Coronary artery (tissue), 2 donors: ENCODE data around the gene RELA.

Experiments
- DNase-seq: peaks from one replicate; pipeline ENCODE4 v3.0.0-alpha.2; 2017; ENCODE audit warnings: low spot score
- H3K27ac ChIP-seq, 2 donors: fragments of 200-600 bp; sonication (generic); one replicate each; pipeline ENCODE4 v1.5.1; 2016 to 2019
- H3K4me3 ChIP-seq: fragments of 200-600 bp; sonication (generic); 2 replicates; pipeline ENCODE4 v1.5.1; 2016; ENCODE audit warnings: mild to moderate bottlenecking, moderate library complexity
- CTCF ChIP-seq: fragments of 200-600 bp; sonication (generic); IDR thresholded peaks from one replicate; pipeline ENCODE4 v1.5.1; 2019; ENCODE audit warnings: antibody characterized with exemption

The RELA gene

GRCh38 chr11:65703846-65704245 lies 41.1 kb upstream of the RELA start:
- no peak for TF ChIP-seq CTCF
- H3K4me3 ChIP-seq = no peak overlapping the region
- H3K27ac ChIP-seq = no peak overlapping the region
- no peak for DNase-seq

- Histone ChIP-seq H3K4me3 (no peak overlapping the region), H3K27ac (no peak overlapping the region)
- DNase-seq = no peak
- TF ChIP-seq CTCF = no peak
These were observed 39.0 kb upstream of the RELA start for GRCh38 chr11:65701686-65702085.

- DNase-seq = no peak
- Histone ChIP-seq H3K4me3 (no peak overlapping the region), H3K27ac (no peak overlapping the region)
- TF ChIP-seq CTCF = no peak
These were observed 37.7 kb upstream of the RELA start for GRCh38 chr11:65700399-65700798.

GRCh38 chr11:65699306-65699705 lies 36.6 kb upstream of the RELA start:
- DNase-seq = no peak
- no peak for TF ChIP-seq CTCF
- Histone ChIP-seq H3K27ac (no peak overlapping the region), H3K4me3 (no peak overlapping the region)

- no peak overlapping the region for H3K27ac ChIP-seq
- no peak overlapping the region for H3K4me3 ChIP-seq
- DNase-seq = no peak
- TF ChIP-seq CTCF = no peak
These were observed 35.5 kb upstream of the RELA start for GRCh38 chr11:65698205-65698604.

- no peak for TF ChIP-seq CTCF
- no peak for DNase-seq
- Histone ChIP-seq H3K27ac (no peak overlapping the region), H3K4me3 (no peak overlapping the region)
These were observed 34.3 kb upstream of the RELA start for GRCh38 chr11:65696802-65697552.

GRCh38 chr11:65695459-65696241 lies 32.9 kb upstream of the RELA start:
- TF ChIP-seq CTCF = no peak
- no peak for DNase-seq
- H3K4me3 ChIP-seq = no peak overlapping the region
- H3K27ac ChIP-seq = no peak overlapping the region
